Activated T-cell treated with anti-CD3 and anti-CD28 coated beads, Interleukin-2, amount 50 U/mL, for 72 hours (primary cell): ENCODE results near the gene SH3GL2. TPM values are rescaled to one million over a fixed set of nuclear protein-coding genes. Genes with fewer than 3 reads are reported as not detected.

Experiments used
- ATAC-seq, 2 donors: fragments of 150-1000 bp; cut with Tn5 transposase; replicated peaks in 1 of 2; 2 replicates each; pipeline ENCODE4 v1.10.0; 2021; ENCODE audit warnings: moderate library complexity in 2 of 2, mild to moderate bottlenecking in 1 of 2
- DNase-seq, 2 donors: peaks; one replicate each; pipeline ENCODE4 v3.0.0; 2021 to 2022; ENCODE audit warnings: mixed read lengths in 1 of 2
- H3K27ac Mint-ChIP-seq: one replicate; pipeline ENCODE4 v1.8.0; 2022; ENCODE audit warnings: mild to moderate bottlenecking, moderate library complexity, mixed read lengths
- H3K27me3 Mint-ChIP-seq: one replicate; pipeline ENCODE4 v1.8.0; 2022; ENCODE audit warnings: low read depth, mixed read lengths
- H3K36me3 Mint-ChIP-seq, 2 donors: one replicate each; pipeline ENCODE4 v1.8.0; 2022; ENCODE audit warnings: mixed read lengths in 2 of 2, mild to moderate bottlenecking in 1 of 2; ENCODE audit not compliant: insufficient read depth in 2 of 2
- H3K4me1 Mint-ChIP-seq: one replicate; pipeline ENCODE4 v1.8.0; 2022; ENCODE audit warnings: low read depth, mixed read lengths
- H3K4me3 Mint-ChIP-seq, 2 donors: one replicate each; pipeline ENCODE4 v1.8.0; 2022; ENCODE audit warnings: mild to moderate bottlenecking in 2 of 2, mixed read lengths in 2 of 2, moderate library complexity in 2 of 2
- H3K9me3 Mint-ChIP-seq, 2 donors: one replicate each; pipeline ENCODE4 v1.8.0; 2022; ENCODE audit warnings: mixed read lengths in 2 of 2
- total RNA-seq, 2 donors: library from RNA; stranded (reverse); gene quantifications; one replicate each; pipeline ENCODE4 v1.2.3, GENCODE V29; 2022

SH3GL2 gene
- total RNA-seq, 2 donors from 2014 or later: not detected

DNA sequence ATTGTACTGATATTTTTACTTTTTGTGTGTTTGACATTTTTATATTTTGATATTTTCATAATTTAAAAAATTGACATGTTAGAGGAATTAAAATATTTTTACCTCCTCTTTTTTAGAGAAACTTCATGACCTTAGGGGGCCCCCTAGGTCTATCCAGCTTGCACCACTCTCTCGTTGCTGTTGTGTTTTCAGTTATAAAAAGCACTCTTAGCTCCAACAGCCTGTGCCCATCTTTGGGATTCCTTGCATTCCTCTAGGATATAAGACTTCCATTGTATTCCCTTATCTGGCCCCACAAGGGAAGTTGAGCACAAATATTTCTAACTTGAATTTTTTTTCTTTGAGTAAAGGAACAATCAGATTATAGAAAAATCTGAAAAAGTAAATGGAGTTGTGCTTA is 245.3 kb downstream of the SH3GL2 start:
- Mint-ChIP-seq H3K4me3 (no peak overlapping the region), H3K36me3 (no peaks in the 10 kb centered on the region)
- DNase-seq: no peak

GRCh38 chr9:17824616-17825264 is 245.9 kb downstream of the SH3GL2 start:
- no peak for DNase-seq
- Mint-ChIP-seq H3K27ac (no peak overlapping the region), H3K36me3 (no peaks in the 10 kb centered on the region), H3K4me3 (no peak overlapping the region), H3K9me3 (peaks cover 0 to 3% of the 10 kb centered on the region in 2 donors), H3K4me1 (no peaks in the 10 kb centered on the region), H3K27me3 (no peaks in the 10 kb centered on the region)
- no peak for ATAC-seq

More for the DNA sequence above, 245.3 kb downstream of the SH3GL2 start:
- Mint-ChIP-seq H3K4me1 (no peaks in the 10 kb centered on the region), H3K27me3 (no peaks in the 10 kb centered on the region), H3K9me3 (peaks cover 0 to 3% of the 10 kb centered on the region in 2 donors), H3K27ac (no peak overlapping the region)
- no peak for ATAC-seq

DNA sequence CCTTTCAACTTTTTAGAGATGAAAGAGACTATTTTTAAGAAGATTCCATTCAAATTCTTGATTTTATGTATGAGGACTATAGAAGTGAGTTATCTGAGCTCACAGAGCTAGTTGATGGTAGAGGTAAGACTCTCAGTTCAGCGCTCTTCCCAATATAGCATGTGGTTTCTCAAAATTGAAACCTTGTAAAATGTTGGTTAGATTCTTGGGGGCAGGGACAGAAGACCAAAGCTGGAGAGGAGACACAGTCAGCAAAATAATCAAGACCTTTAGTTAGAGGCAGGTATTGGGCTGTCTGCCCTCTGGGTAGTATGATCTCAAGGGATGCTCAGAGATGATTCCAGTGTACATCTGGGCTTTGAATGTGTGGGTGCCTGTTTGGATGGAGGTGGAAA is 246.4 kb downstream of the SH3GL2 start:
- H3K36me3 Mint-ChIP-seq: no peaks in the 10 kb centered on the region
- H3K9me3 Mint-ChIP-seq: peaks cover 0 to 5% of the 10 kb centered on the region in 2 donors
- H3K4me3 Mint-ChIP-seq: no peak overlapping the region
- peaks cover 2% of the 10 kb centered on the region for H3K27me3 Mint-ChIP-seq
- H3K4me1 Mint-ChIP-seq: no peaks in the 10 kb centered on the region
- no peak for ATAC-seq
- no peak overlapping the region for H3K27ac Mint-ChIP-seq
- DNase-seq: no peak

DNA sequence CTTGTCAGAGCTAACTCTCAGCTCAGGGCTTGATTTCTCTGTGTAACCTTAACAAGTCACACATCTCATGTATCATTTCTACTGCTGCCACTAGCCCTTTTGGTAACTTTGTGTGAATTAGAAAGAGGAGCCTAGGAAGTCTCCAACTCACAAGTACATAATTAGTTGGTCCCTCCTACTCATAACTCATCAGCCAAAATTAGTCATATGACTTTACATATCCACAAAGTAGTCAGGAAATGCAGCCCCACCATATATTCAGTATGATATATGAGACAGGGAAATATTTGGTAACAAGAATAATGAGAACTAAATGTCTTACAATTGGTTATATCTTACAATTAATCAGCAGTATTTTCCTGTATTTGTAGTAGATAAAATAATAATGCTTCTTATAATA is 250.2 kb downstream of the SH3GL2 start:
- DNase-seq: no peak
- H3K4me1 Mint-ChIP-seq: no peaks in the 10 kb centered on the region
- H3K4me3 Mint-ChIP-seq: no peak overlapping the region

DNA sequence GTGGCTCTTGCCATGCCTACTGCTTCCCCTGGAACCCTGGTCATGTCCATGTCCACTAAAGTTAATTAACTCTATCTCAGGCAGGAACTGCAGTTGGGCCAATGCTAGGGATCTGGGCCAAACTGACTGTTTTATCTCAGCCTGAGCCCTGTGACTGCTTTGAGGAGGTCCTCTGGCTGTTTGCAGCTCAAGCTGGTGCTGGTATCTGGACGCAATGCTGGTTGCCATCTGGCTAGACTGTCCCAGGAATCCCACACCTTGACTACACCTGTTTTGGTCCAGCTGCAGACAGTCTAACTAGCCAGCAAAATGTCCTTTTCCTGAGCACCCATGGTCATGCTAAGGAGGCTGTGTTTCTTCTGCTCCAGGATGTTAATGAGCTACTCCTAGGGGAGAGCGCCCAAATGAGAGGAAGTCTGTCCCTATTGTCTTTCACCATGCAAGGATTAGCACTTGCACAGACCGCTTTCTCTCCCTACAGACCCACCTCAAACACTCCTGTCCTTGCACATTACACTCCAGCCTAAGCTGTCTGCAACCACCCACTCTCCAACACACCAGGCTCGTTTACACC is 251.0 kb downstream of the SH3GL2 start:
- no peaks in the 10 kb centered on the region for H3K36me3 Mint-ChIP-seq
- no peak overlapping the region for H3K4me3 Mint-ChIP-seq
- peaks cover 2 to 9% of the 10 kb centered on the region in 2 donors for H3K9me3 Mint-ChIP-seq
- DNase-seq (no peak), ATAC-seq (no peak)
- peaks cover 7% of the 10 kb centered on the region for H3K27me3 Mint-ChIP-seq
- H3K27ac Mint-ChIP-seq: no peak overlapping the region
- no peaks in the 10 kb centered on the region for H3K4me1 Mint-ChIP-seq

More for the DNA sequence above, 250.2 kb downstream of the SH3GL2 start:
- Mint-ChIP-seq H3K9me3 (peaks cover 2 to 7% of the 10 kb centered on the region in 2 donors), H3K27me3 (peaks cover 7% of the 10 kb centered on the region), H3K36me3 (no peaks in the 10 kb centered on the region), H3K27ac (no peak overlapping the region)
- ATAC-seq: no peak

DNA sequence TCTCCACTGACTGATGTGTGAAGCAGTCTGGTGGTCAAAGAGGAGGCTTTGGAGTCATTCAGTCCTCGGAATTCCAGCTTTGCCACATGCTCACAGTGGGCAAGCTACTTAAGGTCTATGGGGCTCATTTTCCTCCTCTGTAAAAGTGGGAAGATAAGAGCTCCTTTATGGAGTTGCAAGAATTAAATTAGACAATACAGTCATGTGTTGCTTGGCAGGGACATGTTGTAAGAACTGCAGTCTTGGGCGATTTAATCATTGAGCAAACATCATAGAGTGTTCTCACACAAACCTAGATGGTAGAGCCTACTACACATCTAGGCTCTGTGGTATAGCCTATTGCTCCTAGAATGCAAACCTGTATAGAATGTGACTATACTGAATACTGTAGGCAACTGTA is 253.9 kb downstream of the SH3GL2 start:
- Mint-ChIP-seq H3K27ac (no peak overlapping the region), H3K27me3 (peaks cover 7% of the 10 kb centered on the region), H3K9me3 (peaks cover 2 to 9% of the 10 kb centered on the region in 2 donors), H3K36me3 (no peaks in the 10 kb centered on the region), H3K4me3 (no peak overlapping the region), H3K4me1 (no peaks in the 10 kb centered on the region)
- no peak for DNase-seq
- ATAC-seq: no peak

GRCh38 chr9:17833846-17834245 is 255.0 kb downstream of the SH3GL2 start:
- peaks cover 7% of the 10 kb centered on the region for H3K27me3 Mint-ChIP-seq
- H3K27ac Mint-ChIP-seq: no peak overlapping the region

DNA sequence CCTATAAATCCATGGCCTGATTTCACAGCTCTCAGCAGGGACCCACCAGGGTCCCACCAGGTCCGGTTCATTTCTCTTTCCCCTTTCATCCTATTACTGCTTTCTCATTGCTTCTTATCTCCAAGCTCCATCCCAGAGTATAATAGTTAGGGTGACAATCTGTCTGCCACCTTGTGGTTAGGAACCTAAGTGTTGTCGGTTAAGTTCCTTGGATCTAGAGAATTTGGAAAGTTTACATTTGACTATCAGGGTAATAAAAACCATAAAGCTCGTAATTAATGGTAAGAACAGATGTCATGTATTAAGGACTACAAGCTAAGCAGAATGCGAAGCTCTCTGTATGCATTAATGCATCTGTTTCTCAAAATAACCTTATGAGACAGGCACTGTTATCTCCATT is 259.1 kb downstream of the SH3GL2 start:
- peaks cover 0 to 4% of the 10 kb centered on the region in 2 donors for H3K9me3 Mint-ChIP-seq

More at GRCh38 chr9:17833846-17834245, 255.0 kb downstream of the SH3GL2 start:
- H3K9me3 Mint-ChIP-seq: peaks cover 2 to 9% of the 10 kb centered on the region in 2 donors
- no peak overlapping the region for H3K4me3 Mint-ChIP-seq
- no peaks in the 10 kb centered on the region for H3K36me3 Mint-ChIP-seq
- DNase-seq (no peak), ATAC-seq (no peak)
- no peaks in the 10 kb centered on the region for H3K4me1 Mint-ChIP-seq

DNA sequence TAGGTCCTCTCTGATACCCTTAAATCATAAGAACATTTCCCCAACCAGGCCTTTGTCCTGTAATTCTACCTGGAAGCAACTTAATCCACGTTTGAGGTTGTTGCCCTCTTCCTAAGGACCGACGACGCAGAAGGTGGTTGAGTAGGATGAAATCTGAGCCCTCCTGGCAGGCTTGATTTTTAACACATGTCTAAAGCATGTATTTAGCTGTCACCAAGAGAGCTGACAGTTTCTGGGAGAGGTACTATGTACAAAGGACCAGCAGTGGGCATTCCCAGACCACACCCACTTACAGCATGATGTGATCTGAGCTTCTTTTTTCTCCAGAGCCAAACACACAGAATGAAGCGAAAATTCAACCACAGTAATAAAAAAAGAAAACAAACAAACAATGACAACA is 260.9 kb downstream of the SH3GL2 start:
- ATAC-seq (no peak), DNase-seq (no peak)
- peaks cover 3 to 11% of the 10 kb centered on the region in 2 donors for H3K9me3 Mint-ChIP-seq
- no peaks in the 10 kb centered on the region for H3K27me3 Mint-ChIP-seq
- no peak overlapping the region for H3K27ac Mint-ChIP-seq
- H3K36me3 Mint-ChIP-seq: no peaks in the 10 kb centered on the region
- H3K4me3 Mint-ChIP-seq: no peak overlapping the region
- no peaks in the 10 kb centered on the region for H3K4me1 Mint-ChIP-seq

More for the DNA sequence above, 259.1 kb downstream of the SH3GL2 start:
- H3K4me3 Mint-ChIP-seq: no peak overlapping the region
- no peak for ATAC-seq
- no peak for DNase-seq
- no peaks in the 10 kb centered on the region for H3K4me1 Mint-ChIP-seq
- H3K27me3 Mint-ChIP-seq: no peaks in the 10 kb centered on the region
- no peaks in the 10 kb centered on the region for H3K36me3 Mint-ChIP-seq
- H3K27ac Mint-ChIP-seq: no peak overlapping the region

- ATAC-seq (no peak), DNase-seq (no peak)
- Mint-ChIP-seq H3K4me3 (no peak overlapping the region), H3K9me3 (peaks cover 8 to 13% of the 10 kb centered on the region in 2 donors), H3K27me3 (no peaks in the 10 kb centered on the region), H3K36me3 (peaks cover 0 to 3% of the 10 kb centered on the region in 2 donors), H3K4me1 (no peaks in the 10 kb centered on the region), H3K27ac (no peak overlapping the region)
Measured at GRCh38 chr9:17843236-17843635, 264.4 kb downstream of the SH3GL2 start.
